Measurements from ENCODE around the gene MUTYH. TPM values are rescaled to one million over a fixed set of nuclear protein-coding genes. Genes with fewer than 3 reads are reported as not detected.

The MUTYH gene
- 5.1 to 11.2 TPM (median 9.7 TPM) in 5 replicates for total RNA-seq (2022; extraction: Qiagen RNA extraction; ENCODE audit: low read depth)

GRCh38 chr1:45339789-45340558 lies at the start of gene MUTYH, which contains the start of gene TOE1:
TSS of gene MUTYH (minus strand) at chr1:45340440. CDS start at chr1:45334505, 5,935 bp downstream.
TSS of gene TOE1 (plus strand) at chr1:45340170. CDS start at chr1:45340253, 83 bp downstream.

GRCh38 chr1:45326627-45327623 lies 13.3 kb downstream of the MUTYH start, which contains the start of gene HPDL:
TSS of gene HPDL (plus strand) at chr1:45326895. CDS start at chr1:45327149, 254 bp downstream.

Other genes with a start within 250 kb of the MUTYH start
- 0.40 to 0.66 TPM (median 0.55 TPM) in 5 replicates for gene ZSWIM5, start 133.8 kb downstream of the MUTYH start, total RNA-seq (2022; extraction: Qiagen RNA extraction; ENCODE audit: low read depth)
- 4.2 to 5.7 TPM (median 4.3 TPM) in 5 replicates for gene HPDL, start 13.5 kb downstream of the MUTYH start, total RNA-seq (2022; extraction: Qiagen RNA extraction; ENCODE audit: low read depth)
- gene TOE1, start 270 bp downstream of the MUTYH start, total RNA-seq (2022; extraction: Qiagen RNA extraction; ENCODE audit: low read depth): 12.3 to 14.6 TPM (median 14.3 TPM) in 5 replicates
- gene TESK2, start 150.7 kb upstream of the MUTYH start, total RNA-seq (2022; extraction: Qiagen RNA extraction; ENCODE audit: low read depth): 0.30 to 0.39 TPM (median 0.34 TPM) in 5 replicates
- 1.5 to 2.0 TPM (median 1.7 TPM) in 5 replicates for gene CCDC163, start 159.6 kb upstream of the MUTYH start, total RNA-seq (2022; extraction: Qiagen RNA extraction; ENCODE audit: low read depth)
- gene MMACHC, start 159.9 kb upstream of the MUTYH start, total RNA-seq (2022; extraction: Qiagen RNA extraction; ENCODE audit: low read depth): 1.8 to 2.1 TPM (median 1.8 TPM) in 5 replicates
- 2,102 to 2,627 TPM (median 2,236 TPM) in 5 replicates for gene PRDX1, start 181.4 kb upstream of the MUTYH start, total RNA-seq (2022; extraction: Qiagen RNA extraction; ENCODE audit: low read depth)
- gene AKR1A1, start 210.4 kb upstream of the MUTYH start, total RNA-seq (2022; extraction: Qiagen RNA extraction; ENCODE audit: low read depth): 74.6 to 95.9 TPM (median 77.9 TPM) in 5 replicates
- gene NASP, start 243.6 kb upstream of the MUTYH start, total RNA-seq (2022; extraction: Qiagen RNA extraction; ENCODE audit: low read depth): 124 to 159 TPM (median 131 TPM) in 5 replicates